Kidney (tissue), 2 donors: ENCODE results near the gene MRPL23. TPM values are rescaled to one million over a fixed set of nuclear protein-coding genes. Genes with fewer than 3 reads are reported as not detected.

Source experiments
- polyA plus RNA-seq: library from polyadenylated mRNA; stranded (reverse); fragments of 350-450 nt; fragmentation: Illumina TruSeq; extraction: RNeasy Lipid Tissue Mini Kit (QIAGEN cat#74804); gene quantifications from one replicate; pipeline ENCODE4 v1.2.3, GENCODE V29; 2014; ENCODE audit warnings: low read depth, low replicate concordance; ENCODE audit not compliant: insufficient read depth
- total RNA-seq: library from RNA; stranded (reverse); fragmentation: NEBNext Ultra II Directional; extraction: Animal tissue kit (Norgen Biotek cat#: 25700); gene quantifications from one replicate; pipeline ENCODE4 v1.2.1, GENCODE V29; 2021
- donor health status: DM: yes; HTN: yes; CAD: no.

The MRPL23 gene
- total and polyA plus RNA-seq, 2 donors from 2014 or later = 45.9 to 183 TPM

Other genes starting within 250 kb of the MRPL23 start
- 6.4 TPM for gene IFITM10, start 196.7 kb upstream of the MRPL23 start, total RNA-seq
- 2.3 TPM for gene IFITM10, start 196.7 kb upstream of the MRPL23 start, polyA plus RNA-seq
- gene CTSD, start 183.4 kb upstream of the MRPL23 start, total RNA-seq = 2,183 TPM
- gene CTSD, start 183.4 kb upstream of the MRPL23 start, polyA plus RNA-seq = 2,764 TPM
- gene SYT8, start 112.3 kb upstream of the MRPL23 start, total RNA-seq = 1.7 TPM
- 1.2 TPM for gene SYT8, start 112.3 kb upstream of the MRPL23 start, polyA plus RNA-seq
- gene TNNI2, start 108.4 kb upstream of the MRPL23 start, total RNA-seq = 1.3 TPM
- not detected for gene TNNI2, start 108.4 kb upstream of the MRPL23 start, polyA plus RNA-seq
- gene LSP1, start 94.2 kb upstream of the MRPL23 start, total RNA-seq = 26.1 TPM
- 8.4 TPM for gene LSP1, start 94.2 kb upstream of the MRPL23 start, polyA plus RNA-seq
- not detected for gene PRR33, start 55.4 kb upstream of the MRPL23 start, total RNA-seq
- gene PRR33, start 55.4 kb upstream of the MRPL23 start, polyA plus RNA-seq = not detected
- 0.60 TPM for gene TNNT3, start 27.6 kb upstream of the MRPL23 start, total RNA-seq
- gene TNNT3, start 27.6 kb upstream of the MRPL23 start, polyA plus RNA-seq = not detected
- 53.8 TPM for gene H19, start 50.5 kb downstream of the MRPL23 start, total RNA-seq
- gene H19, start 50.5 kb downstream of the MRPL23 start, polyA plus RNA-seq = 140 TPM
- gene IGF2, start 192.1 kb downstream of the MRPL23 start, total RNA-seq = 30.5 TPM
- 10.2 TPM for gene IGF2, start 192.1 kb downstream of the MRPL23 start, polyA plus RNA-seq
- gene INS, start 213.9 kb downstream of the MRPL23 start, total RNA-seq = not detected
- gene INS, start 213.9 kb downstream of the MRPL23 start, polyA plus RNA-seq = not detected
- gene TH, start 224.5 kb downstream of the MRPL23 start, total RNA-seq = not detected
- gene TH, start 224.5 kb downstream of the MRPL23 start, polyA plus RNA-seq = not detected